ENCODE results near the gene NXF1. TPM values are rescaled to one million over a fixed set of nuclear protein-coding genes. Genes with fewer than 3 reads are reported as not detected.
"Not testable (repeated sequence)": the region's sequence is repeated elsewhere in the genome, so short reads cannot be mapped to it uniquely, and the experiment has no call there.

Gene NXF1
- polyA plus RNA-seq, 2 donors = 77.9 to 84.7 TPM

DNA sequence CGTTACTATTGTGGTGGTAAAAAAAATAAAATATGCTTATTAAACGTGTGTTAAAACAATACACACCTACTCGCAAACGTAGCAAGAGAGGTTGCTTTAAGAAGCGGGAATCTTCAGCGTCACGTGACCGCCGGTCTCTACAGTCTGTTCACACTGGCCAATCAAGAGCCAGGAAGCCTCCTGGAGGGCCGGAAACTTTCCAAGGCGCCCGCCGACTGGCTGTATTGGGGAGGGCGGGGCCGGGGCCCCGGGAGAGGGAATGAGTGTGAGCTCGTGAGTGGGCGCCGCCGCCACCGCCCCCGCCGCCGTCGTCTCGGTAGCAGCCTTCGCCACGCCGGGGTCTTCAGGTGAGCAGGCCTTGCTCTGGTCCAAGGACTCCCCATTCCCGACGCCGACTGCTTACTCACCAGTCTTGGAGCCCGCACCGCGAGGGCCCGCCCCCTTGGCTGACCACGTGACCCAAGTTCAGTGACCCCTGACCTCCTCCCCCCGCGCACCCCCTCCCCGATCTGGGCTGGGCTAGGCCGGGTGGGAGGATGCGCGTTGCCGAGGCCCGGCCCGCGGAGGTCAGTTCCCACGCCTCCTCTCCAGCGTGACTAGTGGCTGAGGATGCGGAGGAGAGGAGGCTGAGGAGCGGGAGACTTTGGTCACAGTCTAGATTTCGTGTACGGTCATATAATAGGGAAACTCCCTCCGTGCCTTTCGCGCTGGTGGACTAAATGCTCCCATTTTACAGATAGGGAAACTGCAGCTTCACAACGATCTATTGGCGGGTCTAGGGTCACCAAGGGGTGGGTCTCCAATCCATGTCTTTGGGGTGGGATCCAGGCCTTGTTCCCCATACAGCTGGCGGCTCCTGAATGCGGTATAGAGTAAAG lies 33.9 kb downstream of the NXF1 start, which contains the start of gene TAF6L:
TAF6L (plus strand) TSS at position 253 of the 878 bp plus-strand sequence. CDS start 4,388 bp downstream, outside the sequence.
- WGBS, 2 donors = 2% methylated on average over 59 to 60 of the region's 60 CpGs
- peak within 1 kb of the TSS; percentile 89 to 98 for H3K27ac ChIP-seq (ENCODE audit: low read depth in 2 of 2, low read length in 1 of 2)

DNA sequence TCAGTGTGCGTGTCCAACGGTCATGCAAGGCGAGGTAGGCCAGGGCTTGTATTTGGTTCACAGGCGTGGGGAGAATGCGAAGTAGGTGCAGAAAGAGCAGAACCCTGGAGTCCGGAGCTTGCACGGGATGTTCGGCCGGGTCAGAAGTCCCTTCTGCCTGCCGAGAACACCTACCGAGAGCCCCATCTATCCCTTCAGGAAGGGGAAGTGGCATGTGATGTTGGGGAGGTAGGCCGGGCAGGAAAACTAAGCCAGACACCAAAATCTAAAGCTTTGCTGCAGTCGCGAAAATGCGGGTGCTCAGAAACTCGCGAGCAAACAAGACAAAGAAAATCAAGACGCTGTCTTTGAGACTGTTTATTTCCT lies 34.5 kb downstream of the NXF1 start:
- 1 to 2% methylated on average over 18 of the region's 18 CpGs for WGBS, 2 donors
- Histone ChIP-seq H3K27ac (ENCODE audit: low read depth in 2 of 2, low read length in 1 of 2) (peak overlapping the region; percentile 89 to 98), H3K9me3 (ENCODE audit: control insufficient read depth in 2 of 2, insufficient read depth in 1 of 2, low read depth in 1 of 2, low read length in 1 of 2) (no peaks in the 10 kb centered on the region), H3K27me3 (ENCODE audit: control insufficient read depth in 1 of 2, insufficient read depth in 2 of 2, low read length in 2 of 2) (no peaks in the 10 kb centered on the region), H3K4me3 (ENCODE audit: low read depth in 1 of 2, low read length in 2 of 2) (peak overlapping the region; percentile 32 to 69), H3K36me3 (ENCODE audit: control insufficient read depth in 2 of 2, insufficient read depth in 2 of 2, low read length in 1 of 2) (peaks cover 3 to 11% of the 10 kb centered on the region in 2 donors), H3K4me1 (ENCODE audit: control insufficient read depth in 2 of 2, insufficient read depth in 2 of 2, low read length in 1 of 2) (peaks cover 0 to 3% of the 10 kb centered on the region in 2 donors)

More for the DNA sequence above, 33.9 kb downstream of the NXF1 start, which contains the start of gene TAF6L:
- Histone ChIP-seq H3K4me3 (ENCODE audit: low read depth in 1 of 2, low read length in 2 of 2) (peak within 1 kb of the TSS; percentile 65 to 69), H3K9me3 (ENCODE audit: control insufficient read depth in 2 of 2, insufficient read depth in 1 of 2, low read depth in 1 of 2, low read length in 1 of 2) (no peaks in the 10 kb centered on the region), H3K36me3 (ENCODE audit: control insufficient read depth in 2 of 2, insufficient read depth in 2 of 2, low read length in 1 of 2) (peaks cover 1 to 12% of the 10 kb centered on the region in 2 donors), H3K27me3 (ENCODE audit: control insufficient read depth in 1 of 2, insufficient read depth in 2 of 2, low read length in 2 of 2) (no peaks in the 10 kb centered on the region), H3K4me1 (ENCODE audit: control insufficient read depth in 2 of 2, insufficient read depth in 2 of 2, low read length in 1 of 2) (peaks cover 0 to 3% of the 10 kb centered on the region in 2 donors)

DNA sequence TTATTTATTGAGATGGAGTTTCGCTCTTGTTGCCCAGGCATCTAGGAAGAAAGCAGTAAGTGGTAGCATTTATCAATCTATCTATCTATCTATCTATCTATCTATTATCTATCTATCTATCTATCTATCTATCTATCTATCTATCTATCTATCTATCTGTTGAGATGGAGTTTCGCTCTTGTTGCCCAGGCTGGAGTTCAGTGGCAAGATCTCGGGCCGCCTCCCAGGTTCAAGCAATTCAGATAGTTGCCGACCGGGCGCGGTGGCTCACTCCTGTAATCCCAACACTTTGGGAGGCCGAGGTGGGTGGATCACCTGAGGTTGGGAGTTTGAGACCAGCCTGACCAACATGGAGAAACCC lies 44.4 kb downstream of the NXF1 start:
- Histone ChIP-seq H3K27ac (ENCODE audit: low read depth in 2 of 2, low read length in 1 of 2) (peak overlapping the region in 1 of 2 donors; percentile 11), H3K4me3 (ENCODE audit: low read depth in 1 of 2, low read length in 2 of 2) (peak overlapping the region in 1 of 2 donors; percentile 90)
- WGBS, 2 donors = 34 to 35% methylated on average over 9 of the region's 9 CpGs
- H3K36me3 ChIP-seq (ENCODE audit: control insufficient read depth in 2 of 2, insufficient read depth in 2 of 2, low read length in 1 of 2); H3K9me3 ChIP-seq (ENCODE audit: control insufficient read depth in 2 of 2, insufficient read depth in 1 of 2, low read depth in 1 of 2, low read length in 1 of 2); H3K4me1 ChIP-seq (ENCODE audit: control insufficient read depth in 2 of 2, insufficient read depth in 2 of 2, low read length in 1 of 2); H3K27me3 ChIP-seq (ENCODE audit: control insufficient read depth in 1 of 2, insufficient read depth in 2 of 2, low read length in 2 of 2): not testable (repeated sequence)

DNA sequence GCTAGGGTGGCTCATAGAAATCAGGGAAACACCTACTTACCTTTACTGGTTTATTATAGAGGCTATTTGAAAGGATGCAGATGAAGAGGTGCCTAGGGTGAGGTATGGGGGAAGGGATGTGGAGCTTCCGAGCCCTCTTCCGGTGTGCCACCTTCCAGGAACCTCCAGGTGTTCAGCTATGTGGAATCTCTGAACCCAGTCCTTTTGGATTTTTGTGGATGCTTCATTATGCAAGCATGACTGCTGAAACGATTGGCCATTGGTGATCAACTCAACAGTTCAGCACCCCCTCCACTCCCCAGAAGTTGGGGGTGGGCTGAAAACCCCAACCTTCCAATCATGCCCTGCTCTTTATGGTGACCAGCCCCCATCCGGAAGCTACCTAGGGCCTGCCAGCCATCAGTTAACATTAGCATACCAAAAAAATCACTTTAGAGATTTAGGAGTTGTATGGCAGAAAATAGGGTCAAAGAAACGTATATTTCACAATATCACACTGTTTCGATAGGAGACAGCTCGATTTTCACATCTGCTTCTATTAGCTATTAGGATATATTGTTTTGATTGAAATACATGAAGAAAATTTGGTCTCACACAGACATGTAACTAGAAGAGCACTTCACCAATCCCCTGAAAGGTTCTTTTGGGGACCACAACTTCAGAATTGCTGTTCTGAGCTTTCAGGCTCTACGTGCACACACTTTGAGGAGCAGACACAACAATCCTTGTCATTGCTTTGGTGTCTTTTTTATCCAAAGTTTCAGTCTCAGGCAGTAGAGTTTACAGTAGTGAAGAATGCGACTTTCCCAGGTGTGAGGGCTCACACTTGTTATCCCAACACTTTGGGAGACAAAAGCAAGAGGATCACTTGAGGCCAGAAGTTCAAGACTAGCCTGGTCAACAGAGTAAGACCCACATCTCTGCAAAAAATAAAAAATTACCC lies 47.1 kb downstream of the NXF1 start:
- no peaks in the 10 kb centered on the region for H3K36me3 ChIP-seq (ENCODE audit: control insufficient read depth in 2 of 2, insufficient read depth in 2 of 2, low read length in 1 of 2)
- H3K27ac ChIP-seq (ENCODE audit: low read depth in 2 of 2, low read length in 1 of 2) = no peak overlapping the region
- no peaks in the 10 kb centered on the region for H3K9me3 ChIP-seq (ENCODE audit: control insufficient read depth in 2 of 2, insufficient read depth in 1 of 2, low read depth in 1 of 2, low read length in 1 of 2)
- peaks cover 6 to 7% of the 10 kb centered on the region in 2 donors for H3K4me1 ChIP-seq (ENCODE audit: control insufficient read depth in 2 of 2, insufficient read depth in 2 of 2, low read length in 1 of 2)
- 65 to 68% methylated on average over 9 of the region's 9 CpGs for WGBS, 2 donors
- H3K27me3 ChIP-seq (ENCODE audit: control insufficient read depth in 1 of 2, insufficient read depth in 2 of 2, low read length in 2 of 2) = no peaks in the 10 kb centered on the region
- H3K4me3 ChIP-seq (ENCODE audit: low read depth in 1 of 2, low read length in 2 of 2) = no peak overlapping the region

DNA sequence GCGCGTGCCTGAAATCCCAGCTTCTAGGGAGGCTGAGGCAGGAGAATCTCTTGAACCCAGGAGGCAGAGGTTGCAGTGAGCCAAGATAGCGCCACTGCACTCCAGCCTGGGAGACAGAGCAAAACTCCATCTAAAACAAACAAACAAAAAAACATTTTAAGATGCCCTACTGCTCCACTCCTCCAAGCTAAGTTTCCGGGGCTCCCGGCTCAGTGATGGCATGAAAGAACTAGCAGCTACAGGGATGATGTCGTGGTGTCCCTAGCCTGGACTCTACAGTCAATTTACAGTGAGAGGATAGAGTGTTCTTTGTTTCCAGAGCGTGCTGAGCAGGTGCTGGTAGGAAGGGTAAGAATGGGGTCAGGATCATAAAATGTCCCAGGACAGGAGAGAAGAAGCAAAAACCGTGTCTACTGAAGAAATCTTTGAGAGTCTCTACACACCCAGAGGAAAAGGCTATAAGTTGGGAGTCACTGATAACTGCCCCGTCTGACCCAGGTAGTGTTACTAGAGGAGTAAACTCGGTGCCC lies 50.1 kb downstream of the NXF1 start:
- Histone ChIP-seq H3K27ac (ENCODE audit: low read depth in 2 of 2, low read length in 1 of 2) (no peak overlapping the region), H3K27me3 (ENCODE audit: control insufficient read depth in 1 of 2, insufficient read depth in 2 of 2, low read length in 2 of 2) (no peaks in the 10 kb centered on the region), H3K4me3 (ENCODE audit: low read depth in 1 of 2, low read length in 2 of 2) (no peak overlapping the region), H3K9me3 (ENCODE audit: control insufficient read depth in 2 of 2, insufficient read depth in 1 of 2, low read depth in 1 of 2, low read length in 1 of 2) (no peaks in the 10 kb centered on the region), H3K4me1 (ENCODE audit: control insufficient read depth in 2 of 2, insufficient read depth in 2 of 2, low read length in 1 of 2) (peaks cover 7 to 10% of the 10 kb centered on the region in 2 donors), H3K36me3 (ENCODE audit: control insufficient read depth in 2 of 2, insufficient read depth in 2 of 2, low read length in 1 of 2) (peaks cover 0 to 6% of the 10 kb centered on the region in 2 donors)
- WGBS, 2 donors = 75 to 84% methylated on average over 10 of the region's 10 CpGs

DNA sequence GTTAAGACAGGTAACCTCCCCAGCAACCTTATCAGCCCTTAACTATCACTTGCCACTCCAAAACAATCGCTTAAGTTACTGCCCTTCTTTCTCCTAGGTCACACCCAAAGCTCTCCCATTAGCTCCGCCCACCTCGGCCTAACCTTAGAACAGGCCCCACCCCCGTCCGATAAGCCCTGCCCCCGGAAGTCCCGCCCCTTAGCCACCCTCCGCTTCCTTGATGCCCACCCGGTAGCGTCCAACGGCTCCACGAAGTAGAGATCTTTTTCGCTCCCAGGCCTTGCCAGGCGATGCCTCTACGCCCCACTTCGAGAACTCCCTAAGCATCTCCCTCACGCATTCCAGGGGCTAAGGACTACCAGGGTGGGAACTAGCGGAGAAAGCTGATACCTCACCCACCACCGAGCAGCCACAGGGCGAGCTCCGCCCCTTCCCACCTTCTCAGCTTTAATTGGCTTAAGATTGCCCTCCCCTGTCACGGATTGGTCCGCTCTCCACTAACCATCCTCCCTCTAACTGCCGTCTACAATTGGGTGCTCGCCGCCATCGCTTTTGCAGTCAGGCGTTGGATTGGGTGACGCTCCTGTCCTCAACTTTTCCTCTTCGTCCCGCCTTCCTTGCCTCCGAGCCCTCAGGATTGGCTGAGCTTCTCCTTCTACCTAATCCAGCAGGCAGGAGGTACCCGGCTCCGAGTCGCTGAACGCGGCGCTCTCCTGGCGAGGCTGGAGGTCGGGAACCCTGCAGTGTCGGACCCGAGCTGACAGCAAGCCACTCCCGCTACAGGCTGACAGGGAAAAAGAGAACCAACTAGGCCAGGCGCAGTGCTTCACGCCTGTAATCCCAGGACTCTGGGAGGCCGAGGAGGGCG lies 51.3 kb downstream of the NXF1 start, which contains the start of gene ZBTB3:
ZBTB3 (minus strand) TSS at position 425 of the 868 bp plus-strand sequence. CDS start 496 bp downstream, outside the sequence.
- peaks cover 0 to 6% of the 10 kb centered on the region in 2 donors for H3K36me3 ChIP-seq (ENCODE audit: control insufficient read depth in 2 of 2, insufficient read depth in 2 of 2, low read length in 1 of 2)
- peaks cover 7 to 10% of the 10 kb centered on the region in 2 donors for H3K4me1 ChIP-seq (ENCODE audit: control insufficient read depth in 2 of 2, insufficient read depth in 2 of 2, low read length in 1 of 2)
- peak within 1 kb of the TSS; percentile 88 to 100 for H3K27ac ChIP-seq (ENCODE audit: low read depth in 2 of 2, low read length in 1 of 2)
- no peaks in the 10 kb centered on the region for H3K27me3 ChIP-seq (ENCODE audit: control insufficient read depth in 1 of 2, insufficient read depth in 2 of 2, low read length in 2 of 2)
- WGBS, 2 donors = 0 to 1% methylated on average over 47 of the region's 47 CpGs
- H3K9me3 ChIP-seq (ENCODE audit: control insufficient read depth in 2 of 2, insufficient read depth in 1 of 2, low read depth in 1 of 2, low read length in 1 of 2) = no peaks in the 10 kb centered on the region
- H3K4me3 ChIP-seq (ENCODE audit: low read depth in 1 of 2, low read length in 2 of 2) = peak within 1 kb of the TSS; percentile 71 to 84

DNA sequence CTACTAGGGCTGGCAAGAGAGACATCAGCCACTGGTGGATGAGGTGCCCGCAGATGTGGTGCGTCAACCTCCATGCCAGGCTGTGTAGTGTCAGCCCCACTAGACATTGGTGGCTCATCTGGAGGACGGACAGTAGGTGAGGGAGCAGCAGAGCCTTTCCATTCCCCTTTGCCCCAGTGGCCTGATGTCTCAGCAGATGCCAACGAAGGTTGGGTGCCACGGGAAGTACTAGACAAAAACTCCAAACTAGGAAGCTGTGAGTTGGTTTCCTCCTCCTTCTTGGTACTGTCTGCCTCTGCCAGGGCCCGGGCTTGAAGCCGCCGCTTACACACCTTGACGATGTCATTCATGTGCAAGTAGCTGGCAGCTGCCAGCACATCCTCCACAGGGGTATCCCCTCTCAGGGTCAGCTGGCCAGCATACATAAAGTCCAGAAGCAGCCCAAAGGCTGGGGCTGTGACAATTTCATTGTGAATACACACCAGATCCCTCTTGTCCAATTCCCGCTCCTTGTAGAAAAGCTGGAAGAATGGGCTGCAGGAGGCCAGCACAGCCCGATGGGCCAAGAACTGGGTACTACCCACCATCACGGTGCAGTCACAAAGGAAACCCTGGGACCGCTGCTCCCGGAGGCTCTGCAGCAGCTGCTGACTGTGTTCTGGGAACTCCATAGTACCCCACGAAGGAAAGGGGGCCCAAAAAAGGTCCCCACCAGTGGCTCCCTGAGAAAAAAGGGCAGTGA lies 52.1 kb downstream of the NXF1 start:
- Histone ChIP-seq H3K4me1 (ENCODE audit: control insufficient read depth in 2 of 2, insufficient read depth in 2 of 2, low read length in 1 of 2) (peaks cover 7 to 10% of the 10 kb centered on the region in 2 donors), H3K9me3 (ENCODE audit: control insufficient read depth in 2 of 2, insufficient read depth in 1 of 2, low read depth in 1 of 2, low read length in 1 of 2) (no peaks in the 10 kb centered on the region), H3K4me3 (ENCODE audit: low read depth in 1 of 2, low read length in 2 of 2) (peak overlapping the region; percentile 41 to 84), H3K27ac (ENCODE audit: low read depth in 2 of 2, low read length in 1 of 2) (peak overlapping the region; percentile 88 to 100), H3K27me3 (ENCODE audit: control insufficient read depth in 1 of 2, insufficient read depth in 2 of 2, low read length in 2 of 2) (no peaks in the 10 kb centered on the region), H3K36me3 (ENCODE audit: control insufficient read depth in 2 of 2, insufficient read depth in 2 of 2, low read length in 1 of 2) (peaks cover 0 to 6% of the 10 kb centered on the region in 2 donors)
- WGBS, 2 donors = 74 to 80% methylated on average over 15 of the region's 15 CpGs

DNA sequence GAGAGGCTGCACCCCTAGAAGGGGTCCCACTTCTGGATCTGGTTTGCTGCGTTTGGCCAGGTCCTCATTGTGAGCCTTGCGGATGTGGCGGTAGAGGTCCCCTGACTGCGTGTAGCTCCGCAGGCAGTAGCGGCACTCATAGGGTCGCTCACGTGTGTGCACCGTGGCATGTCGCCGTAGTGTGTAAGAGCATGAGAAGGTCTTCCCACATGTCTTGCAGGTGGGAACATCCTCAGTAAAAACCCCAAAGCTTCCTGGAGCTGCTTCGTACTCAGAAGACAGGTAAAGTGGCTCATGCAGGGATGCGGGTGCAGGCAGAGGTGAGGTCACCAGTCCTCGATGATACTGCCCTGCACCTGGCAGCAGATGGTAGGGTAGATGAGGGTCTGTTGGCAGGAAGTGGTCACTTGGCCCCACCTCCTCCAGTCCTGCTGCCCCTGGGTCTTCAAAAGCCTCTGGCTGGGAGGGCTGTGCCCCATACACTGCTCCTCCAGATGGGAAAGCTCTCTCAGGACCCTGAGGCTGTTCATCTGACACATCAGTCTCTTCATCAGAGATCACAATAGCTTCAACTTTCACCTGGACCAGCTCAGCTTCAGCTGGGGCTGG lies 53.0 kb downstream of the NXF1 start:
- no peak overlapping the region for H3K4me3 ChIP-seq (ENCODE audit: low read depth in 1 of 2, low read length in 2 of 2)
- H3K9me3 ChIP-seq (ENCODE audit: control insufficient read depth in 2 of 2, insufficient read depth in 1 of 2, low read depth in 1 of 2, low read length in 1 of 2) = no peaks in the 10 kb centered on the region
- peaks cover 0 to 6% of the 10 kb centered on the region in 2 donors for H3K36me3 ChIP-seq (ENCODE audit: control insufficient read depth in 2 of 2, insufficient read depth in 2 of 2, low read length in 1 of 2)
- no peaks in the 10 kb centered on the region for H3K27me3 ChIP-seq (ENCODE audit: control insufficient read depth in 1 of 2, insufficient read depth in 2 of 2, low read length in 2 of 2)
- peaks cover 7 to 10% of the 10 kb centered on the region in 2 donors for H3K4me1 ChIP-seq (ENCODE audit: control insufficient read depth in 2 of 2, insufficient read depth in 2 of 2, low read length in 1 of 2)
- 94 to 97% methylated on average over 14 of the region's 14 CpGs for WGBS, 2 donors
- no peak overlapping the region for H3K27ac ChIP-seq (ENCODE audit: low read depth in 2 of 2, low read length in 1 of 2)

Measured in esophagus (tissue), 2 donors.